GM23338 (cell line): ENCODE data around the gene PSMB2. TPM values are rescaled to one million over a fixed set of nuclear protein-coding genes. Genes with fewer than 3 reads are reported as not detected.
A peak's percentile ranks its signal among the peaks of the same experiment; 100 is the strongest.

ENCODE experiments used
- ATAC-seq: fragments of 200-7000 bp; cut with Tn5 transposase; 3 replicates; pipeline ENCODE4 v1.9.1; 2020
- DNase-seq: peaks from one replicate; pipeline ENCODE4 v3.0.0-alpha.2; 2015; ENCODE audit warnings: low spot score
- H2AFZ ChIP-seq: fragments of 200-600 bp; sonication (generic); 2 replicates; pipeline ENCODE4 v1.8.0; 2016; ENCODE audit warnings: antibody characterized with exemption, mild to moderate bottlenecking, moderate library complexity
- H3F3A ChIP-seq: fragments of 200-600 bp; sonication (generic); replicated peaks from 2 replicates; pipeline ENCODE4 v1.8.0; 2017; ENCODE audit warnings: antibody characterized with exemption, mixed run types, low read depth
- H3K27ac ChIP-seq: fragments of 200-600 bp; sonication (generic); 2 replicates; pipeline ENCODE4 v1.6.1; 2016; ENCODE audit warnings: low read depth
- H3K27me3 ChIP-seq: fragments of 200-600 bp; sonication (generic); 2 replicates; pipeline ENCODE4 v1.8.0; 2016; ENCODE audit warnings: mild to moderate bottlenecking, mixed run types, moderate library complexity; ENCODE audit not compliant: insufficient read depth
- H3K36me3 ChIP-seq: fragments of 200-600 bp; sonication (generic); 2 replicates; pipeline ENCODE4 v1.8.0; 2016; ENCODE audit warnings: mild to moderate bottlenecking; ENCODE audit not compliant: insufficient read depth
- H3K4me1 ChIP-seq: fragments of 200-600 bp; sonication (generic); 2 replicates; pipeline ENCODE4 v1.8.0; 2016; ENCODE audit warnings: mild to moderate bottlenecking, moderate library complexity; ENCODE audit not compliant: insufficient read depth
- H3K4me2 ChIP-seq: fragments of 200-600 bp; sonication (generic); 2 replicates; pipeline ENCODE4 v1.7.1; 2017; ENCODE audit warnings: mixed run types
- H3K4me3 ChIP-seq: fragments of 200-600 bp; sonication (generic); 2 replicates; pipeline ENCODE4 v1.6.1; 2016; ENCODE audit warnings: mixed run types
- H3K79me2 ChIP-seq: fragments of 200-600 bp; sonication (generic); replicated peaks from 2 replicates; pipeline ENCODE4 v1.8.0; 2017; ENCODE audit warnings: mild to moderate bottlenecking; ENCODE audit not compliant: insufficient read depth
- H3K9me2 ChIP-seq: fragments of 200-600 bp; sonication (generic); 2 replicates; pipeline ENCODE4 v1.8.0; 2017; ENCODE audit not compliant: insufficient read depth
- H4K20me1 ChIP-seq: fragments of 200-600 bp; sonication (generic); replicated peaks from 2 replicates; pipeline ENCODE4 v1.8.0; 2017; ENCODE audit warnings: mild to moderate bottlenecking; ENCODE audit not compliant: insufficient read depth
- H3K27ac Mint-ChIP-seq: 2 replicates; pipeline ENCODE4 v1.8.0; 2020; ENCODE audit warnings: inconsistent platforms, mild to moderate bottlenecking, moderate library complexity, mixed read lengths
- H3K27me3 Mint-ChIP-seq: 3 replicates; pipeline ENCODE4 v1.8.0; 2022; ENCODE audit warnings: low read depth, mild to moderate bottlenecking, moderate library complexity, mixed read lengths, inconsistent platforms; ENCODE audit not compliant: insufficient read depth, poor library complexity
- H3K36me3 Mint-ChIP-seq: 3 replicates; pipeline ENCODE4 v1.8.0; 2021; ENCODE audit warnings: low read depth, mild to moderate bottlenecking, inconsistent platforms, moderate library complexity, mixed read lengths
- H3K4me1 Mint-ChIP-seq: 3 replicates; pipeline ENCODE4 v1.8.0; 2020; ENCODE audit warnings: mild to moderate bottlenecking, inconsistent platforms, mixed read lengths
- H3K4me3 Mint-ChIP-seq: 3 replicates; pipeline ENCODE4 v1.8.0; 2021; ENCODE audit warnings: moderate library complexity, mild to moderate bottlenecking, inconsistent platforms, mixed read lengths
- H3K9me3 Mint-ChIP-seq: 3 replicates; pipeline ENCODE4 v1.8.0; 2020; ENCODE audit warnings: moderate library complexity, mild to moderate bottlenecking, inconsistent platforms, mixed read lengths
- CREB1 ChIP-seq: fragments of 250-450 bp; sonication (Bioruptor Pico); IDR thresholded peaks from 2 replicates; pipeline ENCODE4 v1.5.0; 2020; ENCODE audit warnings: low read depth, mild to moderate bottlenecking, moderate library complexity
- CTCF ChIP-seq, 2 experiments: fragments of 200-600 bp in 1 of 2; sonication (generic) in 1 of 2; conservative IDR thresholded peaks; 2 replicates each; pipeline versions ENCODE4 v1.5.1 to v1.6.1; 2016 to 2017; ENCODE audit warnings: antibody characterized with exemption in 2 of 2, low read depth in 2 of 2, mild to moderate bottlenecking in 2 of 2, moderate library complexity in 1 of 2
- NANOG ChIP-seq: IDR thresholded peaks from 2 replicates; pipeline ENCODE4 v1.6.1; 2016; ENCODE audit warnings: antibody characterized with exemption, borderline replicate concordance
- POLR2AphosphoS5 ChIP-seq: IDR thresholded peaks from 2 replicates; pipeline ENCODE4 v1.6.1; 2016; ENCODE audit warnings: antibody characterized with exemption, low read depth
- ZNF114 ChIP-seq: fragments of 250-450 bp; sonication (Bioruptor Pico); IDR thresholded peaks from 2 replicates; pipeline ENCODE4 v1.5.0; 2020; ENCODE audit warnings: mild to moderate bottlenecking, moderate library complexity
- ZNF331 ChIP-seq: fragments of 250-450 bp; sonication (Bioruptor Pico); IDR thresholded peaks from 2 replicates; pipeline ENCODE4 v1.5.0; 2020; ENCODE audit warnings: low read depth, mild to moderate bottlenecking, moderate library complexity
- polyA plus RNA-seq: library from polyadenylated mRNA; unstranded; fragments of >200 nt; fragmentation: Nextera tagmentation; extraction: Ambion mirVana; gene quantifications from 2 replicates; pipeline ENCODE4 v1.2.1, GENCODE V29; 2016
- total RNA-seq: library from RNA; depleted of rRNA; stranded (reverse); fragments of >200 nt; shearing (Covaris generic); gene quantifications from 2 replicates; pipeline ENCODE4 v1.2.3, GENCODE V29; 2014
- TF ChIP-seq, protein P1 (sequence below): fragments of 250-450 bp; sonication (Bioruptor Pico); IDR thresholded peaks from 2 replicates; pipeline ENCODE4 v1.5.0; 2020; ENCODE audit warnings: mild to moderate bottlenecking, moderate library complexity

Gene PSMB2
- total and polyA plus RNA-seq, 2 experiments from 2014 or later = 68.2 to 147 TPM

DNA sequence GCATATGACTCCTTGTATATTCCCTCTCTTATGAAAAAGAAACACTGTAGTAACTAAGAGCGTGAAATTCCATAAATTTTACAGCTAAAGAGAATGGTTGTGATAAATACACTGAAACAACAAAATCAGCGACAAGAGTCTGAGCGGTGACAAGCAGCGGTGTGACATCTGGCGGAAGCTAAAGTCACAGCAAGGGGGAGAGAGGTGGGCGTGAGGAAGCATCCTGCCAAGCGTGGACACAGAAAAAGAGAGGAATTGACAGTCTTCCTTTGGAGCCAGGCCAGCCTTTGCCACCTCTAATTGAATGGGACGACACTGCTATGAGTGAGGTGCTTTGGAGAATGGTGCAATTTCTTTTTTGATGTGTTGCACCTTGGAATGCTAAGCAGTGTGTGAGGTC is 25.9 kb downstream of the PSMB2 start:
- H3K4me3 ChIP-seq = no peak overlapping the region
- H3K4me1 Mint-ChIP-seq = no peaks in the 10 kb centered on the region

GRCh38 chr1:35611655-35612054 is 29.7 kb downstream of the PSMB2 start:
- Histone ChIP-seq H3K9me2 (no peaks in the 10 kb centered on the region), H3K4me2 (no peak overlapping the region), H3F3A (no peaks in the 10 kb centered on the region), H3K4me1 (no peaks in the 10 kb centered on the region), H3K27me3 (no peaks in the 10 kb centered on the region), H4K20me1 (peaks cover 43% of the 10 kb centered on the region; the same call in 1 of the 2 replicates), H3K27ac (no peak overlapping the region), H3K36me3 (peaks cover 15% of the 10 kb centered on the region; the same call in 1 of the 2 replicates), H3K4me3 (no peak overlapping the region), H2AFZ (no peak overlapping the region), H3K79me2 (peaks cover 88% of the 10 kb centered on the region)
- ATAC-seq (no peak), DNase-seq (no peak)
- Mint-ChIP-seq H3K27me3 (no peaks in the 10 kb centered on the region), H3K9me3 (no peaks in the 10 kb centered on the region), H3K4me3 (no peak overlapping the region), H3K4me1 (no peaks in the 10 kb centered on the region), H3K36me3 (peaks cover 41% of the 10 kb centered on the region), H3K27ac (no peak overlapping the region)
- TF ChIP-seq NANOG (no peak), CREB1 (CRISPR knock-in tag) (no peak), CTCF (conservative IDR thresholded peaks at IDR 0.05; ENCODE audit: low read depth in 2 of 2) (no peak)
- TF ChIP-seq, protein P1, sequence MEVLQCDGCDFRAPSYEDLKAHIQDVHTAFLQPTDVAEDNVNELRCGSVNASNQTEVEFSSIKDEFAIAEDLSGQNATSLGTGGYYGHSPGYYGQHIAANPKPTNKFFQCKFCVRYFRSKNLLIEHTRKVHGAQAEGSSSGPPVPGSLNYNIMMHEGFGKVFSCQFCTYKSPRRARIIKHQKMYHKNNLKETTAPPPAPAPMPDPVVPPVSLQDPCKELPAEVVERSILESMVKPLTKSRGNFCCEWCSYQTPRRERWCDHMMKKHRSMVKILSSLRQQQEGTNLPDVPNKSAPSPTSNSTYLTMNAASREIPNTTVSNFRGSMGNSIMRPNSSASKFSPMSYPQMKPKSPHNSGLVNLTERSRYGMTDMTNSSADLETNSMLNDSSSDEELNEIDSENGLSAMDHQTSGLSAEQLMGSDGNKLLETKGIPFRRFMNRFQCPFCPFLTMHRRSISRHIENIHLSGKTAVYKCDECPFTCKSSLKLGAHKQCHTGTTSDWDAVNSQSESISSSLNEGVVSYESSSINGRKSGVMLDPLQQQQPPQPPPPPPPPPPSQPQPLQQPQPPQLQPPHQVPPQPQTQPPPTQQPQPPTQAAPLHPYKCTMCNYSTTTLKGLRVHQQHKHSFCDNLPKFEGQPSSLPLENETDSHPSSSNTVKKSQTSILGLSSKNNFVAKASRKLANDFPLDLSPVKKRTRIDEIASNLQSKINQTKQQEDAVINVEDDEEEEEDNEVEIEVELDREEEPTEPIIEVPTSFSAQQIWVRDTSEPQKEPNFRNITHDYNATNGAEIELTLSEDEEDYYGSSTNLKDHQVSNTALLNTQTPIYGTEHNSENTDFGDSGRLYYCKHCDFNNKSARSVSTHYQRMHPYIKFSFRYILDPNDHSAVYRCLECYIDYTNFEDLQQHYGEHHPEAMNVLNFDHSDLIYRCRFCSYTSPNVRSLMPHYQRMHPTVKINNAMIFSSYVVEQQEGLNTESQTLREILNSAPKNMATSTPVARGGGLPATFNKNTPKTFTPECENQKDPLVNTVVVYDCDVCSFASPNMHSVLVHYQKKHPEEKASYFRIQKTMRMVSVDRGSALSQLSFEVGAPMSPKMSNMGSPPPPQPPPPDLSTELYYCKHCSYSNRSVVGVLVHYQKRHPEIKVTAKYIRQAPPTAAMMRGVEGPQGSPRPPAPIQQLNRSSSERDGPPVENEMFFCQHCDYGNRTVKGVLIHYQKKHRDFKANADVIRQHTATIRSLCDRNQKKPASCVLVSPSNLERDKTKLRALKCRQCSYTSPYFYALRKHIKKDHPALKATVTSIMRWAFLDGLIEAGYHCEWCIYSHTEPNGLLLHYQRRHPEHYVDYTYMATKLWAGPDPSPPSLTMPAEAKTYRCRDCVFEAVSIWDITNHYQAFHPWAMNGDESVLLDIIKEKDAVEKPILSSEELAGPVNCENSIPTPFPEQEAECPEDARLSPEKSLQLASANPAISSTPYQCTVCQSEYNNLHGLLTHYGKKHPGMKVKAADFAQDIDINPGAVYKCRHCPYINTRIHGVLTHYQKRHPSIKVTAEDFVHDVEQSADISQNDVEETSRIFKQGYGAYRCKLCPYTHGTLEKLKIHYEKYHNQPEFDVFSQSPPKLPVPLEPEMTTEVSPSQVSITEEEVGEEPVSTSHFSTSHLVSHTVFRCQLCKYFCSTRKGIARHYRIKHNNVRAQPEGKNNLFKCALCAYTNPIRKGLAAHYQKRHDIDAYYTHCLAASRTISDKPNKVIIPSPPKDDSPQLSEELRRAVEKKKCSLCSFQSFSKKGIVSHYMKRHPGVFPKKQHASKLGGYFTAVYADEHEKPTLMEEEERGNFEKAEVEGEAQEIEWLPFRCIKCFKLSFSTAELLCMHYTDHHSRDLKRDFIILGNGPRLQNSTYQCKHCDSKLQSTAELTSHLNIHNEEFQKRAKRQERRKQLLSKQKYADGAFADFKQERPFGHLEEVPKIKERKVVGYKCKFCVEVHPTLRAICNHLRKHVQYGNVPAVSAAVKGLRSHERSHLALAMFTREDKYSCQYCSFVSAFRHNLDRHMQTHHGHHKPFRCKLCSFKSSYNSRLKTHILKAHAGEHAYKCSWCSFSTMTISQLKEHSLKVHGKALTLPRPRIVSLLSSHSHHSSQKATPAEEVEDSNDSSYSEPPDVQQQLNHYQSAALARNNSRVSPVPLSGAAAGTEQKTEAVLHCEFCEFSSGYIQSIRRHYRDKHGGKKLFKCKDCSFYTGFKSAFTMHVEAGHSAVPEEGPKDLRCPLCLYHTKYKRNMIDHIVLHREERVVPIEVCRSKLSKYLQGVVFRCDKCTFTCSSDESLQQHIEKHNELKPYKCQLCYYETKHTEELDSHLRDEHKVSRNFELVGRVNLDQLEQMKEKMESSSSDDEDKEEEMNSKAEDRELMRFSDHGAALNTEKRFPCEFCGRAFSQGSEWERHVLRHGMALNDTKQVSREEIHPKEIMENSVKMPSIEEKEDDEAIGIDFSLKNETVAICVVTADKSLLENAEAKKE (CRISPR knock-in tag) = no peak

More for the DNA sequence above, 25.9 kb downstream of the PSMB2 start:
- no peak overlapping the region for H3K4me3 Mint-ChIP-seq
- no peaks in the 10 kb centered on the region for H3K27me3 Mint-ChIP-seq
- peaks cover 16% of the 10 kb centered on the region for H3K36me3 Mint-ChIP-seq
- Histone ChIP-seq H3K27ac (no peak overlapping the region), H3K4me1 (no peaks in the 10 kb centered on the region), H3K36me3 (no peaks in the 10 kb centered on the region), H3K79me2 (peaks cover 92% of the 10 kb centered on the region), H3K27me3 (no peaks in the 10 kb centered on the region), H3K9me2 (no peaks in the 10 kb centered on the region), H2AFZ (no peak overlapping the region), H3F3A (no peaks in the 10 kb centered on the region), H4K20me1 (peaks cover 49% of the 10 kb centered on the region), H3K4me2 (no peak overlapping the region)
- no peak for DNase-seq
- no peak for ATAC-seq
- no peaks in the 10 kb centered on the region for H3K9me3 Mint-ChIP-seq
- no peak overlapping the region for H3K27ac Mint-ChIP-seq
- TF ChIP-seq ZNF114 (CRISPR knock-in tag) (no peak), POLR2AphosphoS5 (no peak), CTCF (conservative IDR thresholded peaks at IDR 0.05; ENCODE audit: low read depth in 2 of 2) (0 out of 4 replicates have a peak, but pooled peaks of 1 of the 2 experiments have one; percentile 15), ZNF331 (CRISPR knock-in tag) (no peak), CREB1 (CRISPR knock-in tag) (no peak)
